GM23338 (cell line): Measurements from ENCODE around the gene DPH2. TPM values are rescaled to one million over a fixed set of nuclear protein-coding genes. Genes with fewer than 3 reads are reported as not detected.

ENCODE experiments used
- ATAC-seq: fragments of 200-7000 bp; cut with Tn5 transposase; 3 replicates; pipeline ENCODE4 v1.9.1; 2020
- DNase-seq: peaks from one replicate; pipeline ENCODE4 v3.0.0-alpha.2; 2015; ENCODE audit warnings: low spot score
- H2AFZ ChIP-seq: fragments of 200-600 bp; sonication (generic); 2 replicates; pipeline ENCODE4 v1.8.0; 2016; ENCODE audit warnings: antibody characterized with exemption, mild to moderate bottlenecking, moderate library complexity
- H3F3A ChIP-seq: fragments of 200-600 bp; sonication (generic); replicated peaks from 2 replicates; pipeline ENCODE4 v1.8.0; 2017; ENCODE audit warnings: antibody characterized with exemption, mixed run types, low read depth
- H3K27ac ChIP-seq: fragments of 200-600 bp; sonication (generic); 2 replicates; pipeline ENCODE4 v1.6.1; 2016; ENCODE audit warnings: low read depth
- H3K27me3 ChIP-seq: fragments of 200-600 bp; sonication (generic); 2 replicates; pipeline ENCODE4 v1.8.0; 2016; ENCODE audit warnings: mild to moderate bottlenecking, mixed run types, moderate library complexity; ENCODE audit not compliant: insufficient read depth
- H3K36me3 ChIP-seq: fragments of 200-600 bp; sonication (generic); 2 replicates; pipeline ENCODE4 v1.8.0; 2016; ENCODE audit warnings: mild to moderate bottlenecking; ENCODE audit not compliant: insufficient read depth
- H3K4me1 ChIP-seq: fragments of 200-600 bp; sonication (generic); 2 replicates; pipeline ENCODE4 v1.8.0; 2016; ENCODE audit warnings: mild to moderate bottlenecking, moderate library complexity; ENCODE audit not compliant: insufficient read depth
- H3K4me2 ChIP-seq: fragments of 200-600 bp; sonication (generic); 2 replicates; pipeline ENCODE4 v1.7.1; 2017; ENCODE audit warnings: mixed run types
- H3K4me3 ChIP-seq: fragments of 200-600 bp; sonication (generic); 2 replicates; pipeline ENCODE4 v1.6.1; 2016; ENCODE audit warnings: mixed run types
- H3K79me2 ChIP-seq: fragments of 200-600 bp; sonication (generic); replicated peaks from 2 replicates; pipeline ENCODE4 v1.8.0; 2017; ENCODE audit warnings: mild to moderate bottlenecking; ENCODE audit not compliant: insufficient read depth
- H3K9me2 ChIP-seq: fragments of 200-600 bp; sonication (generic); 2 replicates; pipeline ENCODE4 v1.8.0; 2017; ENCODE audit not compliant: insufficient read depth
- H4K20me1 ChIP-seq: fragments of 200-600 bp; sonication (generic); replicated peaks from 2 replicates; pipeline ENCODE4 v1.8.0; 2017; ENCODE audit warnings: mild to moderate bottlenecking; ENCODE audit not compliant: insufficient read depth
- H3K27ac Mint-ChIP-seq: 2 replicates; pipeline ENCODE4 v1.8.0; 2020; ENCODE audit warnings: inconsistent platforms, mild to moderate bottlenecking, moderate library complexity, mixed read lengths
- H3K27me3 Mint-ChIP-seq: 3 replicates; pipeline ENCODE4 v1.8.0; 2022; ENCODE audit warnings: low read depth, mild to moderate bottlenecking, moderate library complexity, mixed read lengths, inconsistent platforms; ENCODE audit not compliant: insufficient read depth, poor library complexity
- H3K36me3 Mint-ChIP-seq: 3 replicates; pipeline ENCODE4 v1.8.0; 2021; ENCODE audit warnings: low read depth, mild to moderate bottlenecking, inconsistent platforms, moderate library complexity, mixed read lengths
- H3K4me1 Mint-ChIP-seq: 3 replicates; pipeline ENCODE4 v1.8.0; 2020; ENCODE audit warnings: mild to moderate bottlenecking, inconsistent platforms, mixed read lengths
- H3K4me3 Mint-ChIP-seq: 3 replicates; pipeline ENCODE4 v1.8.0; 2021; ENCODE audit warnings: moderate library complexity, mild to moderate bottlenecking, inconsistent platforms, mixed read lengths
- H3K9me3 Mint-ChIP-seq: 3 replicates; pipeline ENCODE4 v1.8.0; 2020; ENCODE audit warnings: moderate library complexity, mild to moderate bottlenecking, inconsistent platforms, mixed read lengths
- ETS1 ChIP-seq: IDR thresholded peaks from 2 replicates; pipeline ENCODE4 v1.6.1; 2016; ENCODE audit warnings: antibody characterized with exemption
- POLR2AphosphoS5 ChIP-seq: IDR thresholded peaks from 2 replicates; pipeline ENCODE4 v1.6.1; 2016; ENCODE audit warnings: antibody characterized with exemption, low read depth
- REST ChIP-seq: IDR thresholded peaks from one replicate; pipeline ENCODE4 v1.6.1; 2018; ENCODE audit warnings: antibody characterized with exemption; ENCODE audit not compliant: unreplicated experiment
- polyA plus RNA-seq: library from polyadenylated mRNA; unstranded; fragments of >200 nt; fragmentation: Nextera tagmentation; extraction: Ambion mirVana; gene quantifications from 2 replicates; pipeline ENCODE4 v1.2.1, GENCODE V29; 2016
- total RNA-seq: library from RNA; depleted of rRNA; stranded (reverse); fragments of >200 nt; shearing (Covaris generic); gene quantifications from 2 replicates; pipeline ENCODE4 v1.2.3, GENCODE V29; 2014
- TF ChIP-seq, protein P1 (sequence below): fragments of 250-450 bp; sonication (Bioruptor Pico); IDR thresholded peaks from 2 replicates; pipeline ENCODE4 v1.5.0; 2020; ENCODE audit warnings: mild to moderate bottlenecking, moderate library complexity
- TF ChIP-seq, protein P2 (sequence below), 2 experiments: fragments of 200-600 bp in 1 of 2; sonication (generic) in 1 of 2; conservative IDR thresholded peaks; 2 replicates each; pipeline versions ENCODE4 v1.5.1 to v1.6.1; 2016 to 2017; ENCODE audit warnings: antibody characterized with exemption in 2 of 2, low read depth in 2 of 2, mild to moderate bottlenecking in 2 of 2, moderate library complexity in 1 of 2

The DPH2 gene
- total and polyA plus RNA-seq, 2 experiments from 2014 or later: 32.1 to 90.3 TPM

- Mint-ChIP-seq H3K9me3 (no peaks in the 10 kb centered on the region), H3K4me3 (peak within 1 kb of the TSS; percentile 88), H3K4me1 (peaks cover 31% of the 10 kb centered on the region), H3K36me3 (no peaks in the 10 kb centered on the region; the same call in 2 of the 3 replicates), H3K27ac (peak within 1 kb of the TSS; percentile 96), H3K27me3 (peaks cover 7% of the 10 kb centered on the region)
- Histone ChIP-seq H3F3A (0 out of 2 replicates have a peak, but pooled peaks cover 7% of the 10 kb centered on the region), H3K79me2 (no peaks in the 10 kb centered on the region; the same call in 1 of the 2 replicates), H3K27ac (peak within 1 kb of the TSS; percentile 98), H3K4me1 (peaks cover 5% of the 10 kb centered on the region), H3K27me3 (no peaks in the 10 kb centered on the region), H3K4me3 (peak within 1 kb of the TSS; percentile 88), H4K20me1 (no peaks in the 10 kb centered on the region; the same call in 1 of the 2 replicates), H3K4me2 (peak within 1 kb of the TSS; percentile 97), H3K9me2 (no peaks in the 10 kb centered on the region), H3K36me3 (no peaks in the 10 kb centered on the region), H2AFZ (peak within 1 kb of the TSS; percentile 95)
- DNase-seq (peak; percentile 99), ATAC-seq (peak; percentile 89)
- TF ChIP-seq, protein P1, sequence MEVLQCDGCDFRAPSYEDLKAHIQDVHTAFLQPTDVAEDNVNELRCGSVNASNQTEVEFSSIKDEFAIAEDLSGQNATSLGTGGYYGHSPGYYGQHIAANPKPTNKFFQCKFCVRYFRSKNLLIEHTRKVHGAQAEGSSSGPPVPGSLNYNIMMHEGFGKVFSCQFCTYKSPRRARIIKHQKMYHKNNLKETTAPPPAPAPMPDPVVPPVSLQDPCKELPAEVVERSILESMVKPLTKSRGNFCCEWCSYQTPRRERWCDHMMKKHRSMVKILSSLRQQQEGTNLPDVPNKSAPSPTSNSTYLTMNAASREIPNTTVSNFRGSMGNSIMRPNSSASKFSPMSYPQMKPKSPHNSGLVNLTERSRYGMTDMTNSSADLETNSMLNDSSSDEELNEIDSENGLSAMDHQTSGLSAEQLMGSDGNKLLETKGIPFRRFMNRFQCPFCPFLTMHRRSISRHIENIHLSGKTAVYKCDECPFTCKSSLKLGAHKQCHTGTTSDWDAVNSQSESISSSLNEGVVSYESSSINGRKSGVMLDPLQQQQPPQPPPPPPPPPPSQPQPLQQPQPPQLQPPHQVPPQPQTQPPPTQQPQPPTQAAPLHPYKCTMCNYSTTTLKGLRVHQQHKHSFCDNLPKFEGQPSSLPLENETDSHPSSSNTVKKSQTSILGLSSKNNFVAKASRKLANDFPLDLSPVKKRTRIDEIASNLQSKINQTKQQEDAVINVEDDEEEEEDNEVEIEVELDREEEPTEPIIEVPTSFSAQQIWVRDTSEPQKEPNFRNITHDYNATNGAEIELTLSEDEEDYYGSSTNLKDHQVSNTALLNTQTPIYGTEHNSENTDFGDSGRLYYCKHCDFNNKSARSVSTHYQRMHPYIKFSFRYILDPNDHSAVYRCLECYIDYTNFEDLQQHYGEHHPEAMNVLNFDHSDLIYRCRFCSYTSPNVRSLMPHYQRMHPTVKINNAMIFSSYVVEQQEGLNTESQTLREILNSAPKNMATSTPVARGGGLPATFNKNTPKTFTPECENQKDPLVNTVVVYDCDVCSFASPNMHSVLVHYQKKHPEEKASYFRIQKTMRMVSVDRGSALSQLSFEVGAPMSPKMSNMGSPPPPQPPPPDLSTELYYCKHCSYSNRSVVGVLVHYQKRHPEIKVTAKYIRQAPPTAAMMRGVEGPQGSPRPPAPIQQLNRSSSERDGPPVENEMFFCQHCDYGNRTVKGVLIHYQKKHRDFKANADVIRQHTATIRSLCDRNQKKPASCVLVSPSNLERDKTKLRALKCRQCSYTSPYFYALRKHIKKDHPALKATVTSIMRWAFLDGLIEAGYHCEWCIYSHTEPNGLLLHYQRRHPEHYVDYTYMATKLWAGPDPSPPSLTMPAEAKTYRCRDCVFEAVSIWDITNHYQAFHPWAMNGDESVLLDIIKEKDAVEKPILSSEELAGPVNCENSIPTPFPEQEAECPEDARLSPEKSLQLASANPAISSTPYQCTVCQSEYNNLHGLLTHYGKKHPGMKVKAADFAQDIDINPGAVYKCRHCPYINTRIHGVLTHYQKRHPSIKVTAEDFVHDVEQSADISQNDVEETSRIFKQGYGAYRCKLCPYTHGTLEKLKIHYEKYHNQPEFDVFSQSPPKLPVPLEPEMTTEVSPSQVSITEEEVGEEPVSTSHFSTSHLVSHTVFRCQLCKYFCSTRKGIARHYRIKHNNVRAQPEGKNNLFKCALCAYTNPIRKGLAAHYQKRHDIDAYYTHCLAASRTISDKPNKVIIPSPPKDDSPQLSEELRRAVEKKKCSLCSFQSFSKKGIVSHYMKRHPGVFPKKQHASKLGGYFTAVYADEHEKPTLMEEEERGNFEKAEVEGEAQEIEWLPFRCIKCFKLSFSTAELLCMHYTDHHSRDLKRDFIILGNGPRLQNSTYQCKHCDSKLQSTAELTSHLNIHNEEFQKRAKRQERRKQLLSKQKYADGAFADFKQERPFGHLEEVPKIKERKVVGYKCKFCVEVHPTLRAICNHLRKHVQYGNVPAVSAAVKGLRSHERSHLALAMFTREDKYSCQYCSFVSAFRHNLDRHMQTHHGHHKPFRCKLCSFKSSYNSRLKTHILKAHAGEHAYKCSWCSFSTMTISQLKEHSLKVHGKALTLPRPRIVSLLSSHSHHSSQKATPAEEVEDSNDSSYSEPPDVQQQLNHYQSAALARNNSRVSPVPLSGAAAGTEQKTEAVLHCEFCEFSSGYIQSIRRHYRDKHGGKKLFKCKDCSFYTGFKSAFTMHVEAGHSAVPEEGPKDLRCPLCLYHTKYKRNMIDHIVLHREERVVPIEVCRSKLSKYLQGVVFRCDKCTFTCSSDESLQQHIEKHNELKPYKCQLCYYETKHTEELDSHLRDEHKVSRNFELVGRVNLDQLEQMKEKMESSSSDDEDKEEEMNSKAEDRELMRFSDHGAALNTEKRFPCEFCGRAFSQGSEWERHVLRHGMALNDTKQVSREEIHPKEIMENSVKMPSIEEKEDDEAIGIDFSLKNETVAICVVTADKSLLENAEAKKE (CRISPR knock-in tag): no peak
- TF ChIP-seq REST: peak; percentile 81
- TF ChIP-seq, protein P2, sequence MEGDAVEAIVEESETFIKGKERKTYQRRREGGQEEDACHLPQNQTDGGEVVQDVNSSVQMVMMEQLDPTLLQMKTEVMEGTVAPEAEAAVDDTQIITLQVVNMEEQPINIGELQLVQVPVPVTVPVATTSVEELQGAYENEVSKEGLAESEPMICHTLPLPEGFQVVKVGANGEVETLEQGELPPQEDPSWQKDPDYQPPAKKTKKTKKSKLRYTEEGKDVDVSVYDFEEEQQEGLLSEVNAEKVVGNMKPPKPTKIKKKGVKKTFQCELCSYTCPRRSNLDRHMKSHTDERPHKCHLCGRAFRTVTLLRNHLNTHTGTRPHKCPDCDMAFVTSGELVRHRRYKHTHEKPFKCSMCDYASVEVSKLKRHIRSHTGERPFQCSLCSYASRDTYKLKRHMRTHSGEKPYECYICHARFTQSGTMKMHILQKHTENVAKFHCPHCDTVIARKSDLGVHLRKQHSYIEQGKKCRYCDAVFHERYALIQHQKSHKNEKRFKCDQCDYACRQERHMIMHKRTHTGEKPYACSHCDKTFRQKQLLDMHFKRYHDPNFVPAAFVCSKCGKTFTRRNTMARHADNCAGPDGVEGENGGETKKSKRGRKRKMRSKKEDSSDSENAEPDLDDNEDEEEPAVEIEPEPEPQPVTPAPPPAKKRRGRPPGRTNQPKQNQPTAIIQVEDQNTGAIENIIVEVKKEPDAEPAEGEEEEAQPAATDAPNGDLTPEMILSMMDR (conservative IDR thresholded peaks at IDR 0.05; ENCODE audit: low read depth in 2 of 2): peak; percentile 61 to 84
- TF ChIP-seq ETS1: peak; percentile 91
- TF ChIP-seq POLR2AphosphoS5: peak; percentile 85
Observed at GRCh38 chr1:43946236-43947060, 23.4 kb upstream of the DPH2 start, which contains the start of gene IPO13. IPO13 (plus strand) TSS chr1:43946950; CDS start chr1:43947601, 651 bp downstream.
